OCI-LY3 (cell line): ENCODE data around the gene PRSS23.
A peak's percentile ranks its signal among the peaks of the same experiment; 100 is the strongest.
"Not testable (repeated sequence)": the region's sequence is repeated elsewhere in the genome, so short reads cannot be mapped to it uniquely, and the experiment has no call there.

Experiments
- H2AFZ ChIP-seq: fragments of 200-600, 300-600 bp; shearing (Covaris generic); 2 replicates; pipeline ENCODE4 v1.6.0; 2014; ENCODE audit warnings: antibody characterized with exemption, low read depth, low read length
- H3K27ac ChIP-seq: fragments of 200-600, 300-600 bp; sonication (generic); 2 replicates; pipeline ENCODE4 v1.5.1; 2014; ENCODE audit warnings: mild to moderate bottlenecking, low read length, moderate library complexity, mixed read lengths
- H3K27me3 ChIP-seq: fragments of 200-600, 300-600 bp; sonication (generic); 2 replicates; pipeline ENCODE4 v1.6.1; 2014; ENCODE audit warnings: low read depth, low read length, mixed read lengths
- H3K36me3 ChIP-seq: fragments of 200-600, 300-600 bp; sonication (generic); replicated peaks from 2 replicates; pipeline ENCODE3; 2014; ENCODE audit warnings: low read depth, low read length, mixed read lengths
- H3K4me1 ChIP-seq: fragments of 300-600, 200-600 bp; sonication (generic); 2 replicates; pipeline ENCODE4 v1.6.1; 2014; ENCODE audit warnings: low read length, mixed read lengths
- H3K4me2 ChIP-seq: fragments of 200-600, 300-600 bp; sonication (generic); 2 replicates; pipeline ENCODE4 v1.6.1; 2014; ENCODE audit warnings: low read length, mixed read lengths
- H3K4me3 ChIP-seq: fragments of 300-600, 200-600 bp; sonication (generic); 2 replicates; pipeline ENCODE4 v1.5.1; 2014; ENCODE audit warnings: antibody characterized with exemption, mild to moderate bottlenecking, low read length, moderate library complexity
- H3K79me2 ChIP-seq: fragments of 300-600, 200-600 bp; shearing (Covaris generic); 2 replicates; pipeline ENCODE4 v1.6.1; 2014; ENCODE audit warnings: mild to moderate bottlenecking, low read length, mixed read lengths
- H3K9ac ChIP-seq: fragments of 300-600, 200-600 bp; shearing (Covaris generic); 2 replicates; pipeline ENCODE4 v1.6.0; 2014; ENCODE audit warnings: mild to moderate bottlenecking, low read length, moderate library complexity
- H3K9me3 ChIP-seq: fragments of 200-600, 300-600 bp; shearing (Covaris generic); 2 replicates; pipeline ENCODE4 v1.6.1; 2014; ENCODE audit warnings: low read length, mixed read lengths; ENCODE audit not compliant: insufficient read depth
- H4K20me1 ChIP-seq: fragments of 200-600, 300-600 bp; sonication (generic); 2 replicates; pipeline ENCODE4 v1.6.1; 2016; ENCODE audit warnings: low read length, mixed read lengths; ENCODE audit not compliant: insufficient read depth
- EZH2phosphoT487 ChIP-seq: fragments of 200-600 bp; shearing (Covaris generic); IDR thresholded peaks from 2 replicates; pipeline ENCODE4 v1.6.1; 2018; ENCODE audit warnings: antibody characterized with exemption, mixed run types, low read depth
- TF ChIP-seq, protein P1 (sequence below): fragments of 200-600, 300-600 bp; sonication (generic); IDR thresholded peaks from 2 replicates; pipeline ENCODE4 v1.5.1; 2014; ENCODE audit warnings: antibody characterized with exemption, low read length, low read depth

The PRSS23 gene

DNA sequence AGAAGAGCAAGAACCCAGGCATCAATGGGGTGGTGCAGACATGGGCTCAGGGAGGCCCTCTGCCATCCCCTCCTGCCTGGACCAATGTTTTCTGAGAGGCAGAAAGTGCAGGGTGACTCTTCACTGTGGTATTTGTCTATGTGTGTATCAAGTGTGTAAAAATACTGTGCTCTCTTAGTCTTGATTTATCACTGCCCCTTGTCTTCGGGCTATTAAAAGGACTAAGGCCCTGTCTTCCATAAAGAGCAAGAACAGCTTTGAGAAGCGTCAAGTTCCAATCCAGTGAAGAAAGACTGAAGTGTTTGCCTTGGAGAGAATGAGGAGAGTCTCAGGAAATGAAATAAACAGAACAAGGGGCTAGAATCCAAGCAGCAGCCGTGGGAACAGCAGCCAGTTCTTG lies 14.4 kb downstream of the PRSS23 start:
- Histone ChIP-seq H3K4me1 (peaks cover 8% of the 10 kb centered on the region), H3K27me3 (peaks cover 36% of the 10 kb centered on the region), H3K4me3 (no peak overlapping the region), H3K79me2 (no peaks in the 10 kb centered on the region), H3K9ac (no peak overlapping the region), H3K36me3 (no peaks in the 10 kb centered on the region), H4K20me1 (no peaks in the 10 kb centered on the region), H3K27ac (no peak overlapping the region), H2AFZ (no peak overlapping the region), H3K9me3 (no peaks in the 10 kb centered on the region), H3K4me2 (no peak overlapping the region)
- TF ChIP-seq, protein P1, sequence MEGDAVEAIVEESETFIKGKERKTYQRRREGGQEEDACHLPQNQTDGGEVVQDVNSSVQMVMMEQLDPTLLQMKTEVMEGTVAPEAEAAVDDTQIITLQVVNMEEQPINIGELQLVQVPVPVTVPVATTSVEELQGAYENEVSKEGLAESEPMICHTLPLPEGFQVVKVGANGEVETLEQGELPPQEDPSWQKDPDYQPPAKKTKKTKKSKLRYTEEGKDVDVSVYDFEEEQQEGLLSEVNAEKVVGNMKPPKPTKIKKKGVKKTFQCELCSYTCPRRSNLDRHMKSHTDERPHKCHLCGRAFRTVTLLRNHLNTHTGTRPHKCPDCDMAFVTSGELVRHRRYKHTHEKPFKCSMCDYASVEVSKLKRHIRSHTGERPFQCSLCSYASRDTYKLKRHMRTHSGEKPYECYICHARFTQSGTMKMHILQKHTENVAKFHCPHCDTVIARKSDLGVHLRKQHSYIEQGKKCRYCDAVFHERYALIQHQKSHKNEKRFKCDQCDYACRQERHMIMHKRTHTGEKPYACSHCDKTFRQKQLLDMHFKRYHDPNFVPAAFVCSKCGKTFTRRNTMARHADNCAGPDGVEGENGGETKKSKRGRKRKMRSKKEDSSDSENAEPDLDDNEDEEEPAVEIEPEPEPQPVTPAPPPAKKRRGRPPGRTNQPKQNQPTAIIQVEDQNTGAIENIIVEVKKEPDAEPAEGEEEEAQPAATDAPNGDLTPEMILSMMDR: no peak
- no peak for TF ChIP-seq EZH2phosphoT487

DNA sequence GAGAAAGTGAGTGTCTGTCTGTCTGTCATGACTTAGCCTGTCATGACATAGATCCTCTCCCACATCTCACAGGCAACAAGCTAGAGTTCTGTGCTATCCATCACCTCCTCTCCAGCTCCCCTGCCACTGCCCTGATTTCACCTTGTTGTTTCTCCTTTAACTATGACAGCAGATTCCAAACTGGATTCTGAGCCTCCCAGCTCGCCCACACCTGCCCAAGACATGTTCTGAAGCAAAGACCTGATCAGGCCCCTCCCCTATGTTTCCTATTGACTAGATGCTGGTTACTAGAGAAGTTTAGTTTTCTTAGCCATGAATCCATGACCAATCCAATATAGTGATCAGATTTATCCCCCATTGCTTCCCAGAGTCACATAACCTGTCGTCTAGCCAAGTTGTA lies 15.4 kb downstream of the PRSS23 start:
- Histone ChIP-seq H3K27ac (no peak overlapping the region), H3K4me1 (peaks cover 8% of the 10 kb centered on the region), H3K9me3 (no peaks in the 10 kb centered on the region), H3K4me3 (no peak overlapping the region), H3K9ac (no peak overlapping the region), H3K79me2 (no peaks in the 10 kb centered on the region), H4K20me1 (no peaks in the 10 kb centered on the region), H2AFZ (no peak overlapping the region), H3K36me3 (no peaks in the 10 kb centered on the region), H3K27me3 (peaks cover 36% of the 10 kb centered on the region), H3K4me2 (no peak overlapping the region)
- TF ChIP-seq, protein P1: no peak
- TF ChIP-seq EZH2phosphoT487: no peak

DNA sequence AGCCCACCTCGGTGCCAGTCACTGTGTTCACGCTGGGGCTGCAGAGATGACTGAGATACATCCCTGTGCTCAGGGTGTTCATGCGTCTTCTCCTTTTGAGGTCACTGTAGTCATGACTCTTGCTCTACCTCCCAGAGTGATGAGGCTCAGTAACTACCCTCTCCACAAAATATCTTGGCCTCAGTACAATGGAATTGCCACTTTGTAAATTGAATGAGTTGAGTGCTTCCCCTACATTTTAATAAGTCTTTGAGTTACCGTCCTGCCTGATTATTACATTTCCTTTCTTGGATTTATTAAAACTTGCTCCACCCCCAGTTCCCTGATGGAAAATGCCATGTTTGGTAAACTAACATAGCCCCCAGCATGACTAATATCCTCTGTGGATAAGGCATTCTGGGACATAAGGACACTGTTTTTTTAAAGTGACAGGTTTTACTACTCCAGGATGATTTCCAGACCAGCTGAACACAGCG lies 15.9 kb downstream of the PRSS23 start:
- no peak overlapping the region for H3K4me3 ChIP-seq
- no peaks in the 10 kb centered on the region for H3K79me2 ChIP-seq
- no peaks in the 10 kb centered on the region for H3K36me3 ChIP-seq

DNA sequence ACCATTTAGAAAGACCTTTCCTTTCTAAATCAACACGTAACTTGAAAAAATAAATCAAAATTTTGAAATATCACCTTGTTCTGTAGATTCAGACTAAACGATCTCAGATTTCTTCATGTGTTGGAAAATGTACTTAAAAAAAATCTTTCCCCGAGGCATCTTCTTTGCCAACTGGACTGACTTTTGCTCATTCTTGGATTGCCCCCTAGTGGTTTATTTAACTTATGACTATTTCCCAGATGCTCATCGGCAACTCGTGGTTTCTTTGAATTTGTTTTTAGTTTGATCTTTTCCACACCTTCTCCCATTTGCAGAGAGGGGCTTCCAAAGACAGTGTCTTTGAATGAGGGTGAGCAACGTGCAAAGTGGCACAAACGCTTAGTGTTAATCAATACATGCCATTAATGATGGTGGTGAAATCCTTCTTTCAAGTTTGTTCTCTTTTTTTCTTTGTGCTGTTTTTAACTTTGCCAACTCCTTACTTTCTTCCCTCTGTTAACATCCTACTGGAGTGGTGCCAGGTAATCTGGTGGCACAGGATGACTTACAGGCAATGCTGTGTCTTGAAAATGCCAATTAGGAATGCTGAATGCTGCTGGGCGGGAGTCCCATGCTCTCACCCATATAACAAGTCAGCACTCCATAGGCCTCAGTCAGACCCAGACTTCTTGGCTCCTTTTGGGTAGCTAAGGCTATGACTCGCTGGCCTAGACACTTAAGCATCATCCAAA lies 18.3 kb downstream of the PRSS23 start:
- H3K4me2 ChIP-seq: peak overlapping the region; percentile 64
- no peak for TF ChIP-seq EZH2phosphoT487
- TF ChIP-seq, protein P1: peak; percentile 91
- no peak overlapping the region for H3K9ac ChIP-seq
- H3K9me3 ChIP-seq: no peaks in the 10 kb centered on the region
- peaks cover 26% of the 10 kb centered on the region for H3K27me3 ChIP-seq
- H3K27ac ChIP-seq: no peak overlapping the region
- no peaks in the 10 kb centered on the region for H4K20me1 ChIP-seq
- peaks cover 4% of the 10 kb centered on the region; the same call in 1 of the 2 replicates for H3K4me1 ChIP-seq
- no peaks in the 10 kb centered on the region for H3K79me2 ChIP-seq
- peak overlapping the region; percentile 37 for H3K4me3 ChIP-seq
- H2AFZ ChIP-seq: peak overlapping the region; percentile 71
- no peaks in the 10 kb centered on the region for H3K36me3 ChIP-seq

More for the DNA sequence above, 15.9 kb downstream of the PRSS23 start:
- Histone ChIP-seq H3K4me1 (peaks cover 8% of the 10 kb centered on the region), H3K27me3 (peaks cover 31% of the 10 kb centered on the region), H4K20me1 (no peaks in the 10 kb centered on the region), H3K9ac (no peak overlapping the region), H3K9me3 (no peaks in the 10 kb centered on the region), H3K27ac (no peak overlapping the region), H3K4me2 (no peak overlapping the region), H2AFZ (no peak overlapping the region)
- TF ChIP-seq, protein P1: no peak
- TF ChIP-seq EZH2phosphoT487: no peak

DNA sequence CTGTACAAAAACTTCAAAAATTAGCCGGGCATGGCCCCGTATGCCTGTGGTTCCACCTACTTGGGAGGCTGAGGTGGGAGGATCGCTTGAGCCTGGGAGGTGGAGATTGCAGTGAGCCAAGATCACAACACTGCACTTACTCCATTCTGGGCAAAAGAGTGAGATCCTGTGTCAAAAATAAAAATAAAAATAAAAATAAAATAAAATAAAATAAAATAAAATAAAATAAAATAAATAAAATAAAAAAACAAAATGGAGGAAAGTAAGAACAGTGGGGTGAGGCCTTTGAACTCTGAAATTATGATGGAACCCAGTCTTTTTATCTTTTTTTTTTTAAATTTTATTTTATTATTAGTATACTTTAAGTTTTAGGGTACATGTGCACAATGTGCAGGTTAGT lies 23.8 kb downstream of the PRSS23 start:
- H3K36me3 ChIP-seq, H3K4me1 ChIP-seq, H3K9ac ChIP-seq, H3K9me3 ChIP-seq, H3K4me3 ChIP-seq, H2AFZ ChIP-seq, H3K4me2 ChIP-seq, H3K79me2 ChIP-seq, H3K27me3 ChIP-seq, H4K20me1 ChIP-seq, H3K27ac ChIP-seq: not testable (repeated sequence)

DNA sequence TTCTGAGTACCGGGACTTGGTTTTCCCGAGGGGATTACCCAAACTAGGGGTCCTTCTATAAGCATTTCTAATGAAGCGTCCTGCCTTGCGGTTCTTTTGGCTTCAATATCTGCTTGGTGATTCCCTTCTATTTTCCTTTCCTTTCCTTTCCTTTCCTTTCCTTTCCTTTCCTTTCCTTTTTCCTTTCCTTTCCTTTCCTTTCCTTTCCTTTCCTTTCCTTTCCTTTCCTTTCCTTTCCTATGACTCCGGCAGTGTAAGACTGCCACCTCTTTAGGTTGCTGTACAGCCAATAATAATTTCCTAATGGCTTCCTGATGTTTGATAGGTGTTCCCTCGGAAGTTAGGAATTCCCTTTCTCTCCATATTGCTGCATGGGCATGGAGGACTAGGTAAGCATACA lies 34.0 kb downstream of the PRSS23 start:
- not testable (repeated sequence) for H3K9me3 ChIP-seq, H2AFZ ChIP-seq, H3K27me3 ChIP-seq, H3K36me3 ChIP-seq, H3K4me2 ChIP-seq, H3K9ac ChIP-seq, H3K4me3 ChIP-seq, H3K79me2 ChIP-seq, H3K27ac ChIP-seq, H4K20me1 ChIP-seq, H3K4me1 ChIP-seq
